HepG2 (cell line): Measurements from ENCODE around the gene SLC2A8. TPM values are rescaled to one million over a fixed set of nuclear protein-coding genes. Genes with fewer than 3 reads are reported as not detected.

ENCODE experiments used
- ARID4A ChIP-seq: sonication (generic); formaldehyde crosslinking; IDR thresholded peaks from 2 replicates; pipeline ENCODE4 v1.5.0; 2020; ENCODE audit warnings: mild to moderate bottlenecking, missing genetic modification reagents, borderline replicate concordance
- HHEX ChIP-seq: IDR thresholded peaks from 2 replicates; pipeline ENCODE4 v1.6.1; 2016; ENCODE audit warnings: control low read depth
- HMG20B ChIP-seq: conservative IDR thresholded peaks from 2 replicates; pipeline ENCODE4 v1.6.1; 2016; ENCODE audit warnings: missing genetic modification reagents, missing compliant biosample characterization
- HOXA5 ChIP-seq: sonication (generic); formaldehyde crosslinking; IDR thresholded peaks from 2 replicates; pipeline ENCODE4 v1.4.0; 2020; ENCODE audit warnings: missing genetic modification reagents
- NR2C2 ChIP-seq: sonication (generic); formaldehyde crosslinking; IDR thresholded peaks from 2 replicates; pipeline ENCODE4 v1.4.0; 2020; ENCODE audit warnings: missing genetic modification reagents, mild to moderate bottlenecking, moderate library complexity, borderline replicate concordance
- RBM22 ChIP-seq: fragments of 200-400 bp; formaldehyde crosslinking; optimal IDR thresholded peaks from 2 replicates; pipeline ENCODE3; 2017; ENCODE audit warnings: mild to moderate bottlenecking, low read length, moderate library complexity
- SMYD3 ChIP-seq: sonication (generic); formaldehyde crosslinking; IDR thresholded peaks from 2 replicates; pipeline ENCODE4 v1.8.1; 2023; ENCODE audit warnings: mild to moderate bottlenecking, missing genetic modification reagents
- ZNF280D ChIP-seq: sonication (generic); formaldehyde crosslinking; IDR thresholded peaks from 2 replicates; pipeline ENCODE4 v1.5.1; 2020; ENCODE audit warnings: mild to moderate bottlenecking, missing genetic modification reagents
- ZNF460 ChIP-seq: sonication (generic); formaldehyde crosslinking; IDR thresholded peaks from 2 replicates; pipeline ENCODE4 v1.5.1; 2020; ENCODE audit warnings: missing genetic modification reagents, mild to moderate bottlenecking, borderline replicate concordance
- polyA plus RNA-seq, 8 experiments: library from polyadenylated mRNA; depleted of rRNA in 3 of 8; stranded (reverse) in 7 of 8; unstranded in 1 of 8; fragments of >200 nt; fragmentation: Illumina TruSeq in 4 of 8; extraction: Trizol in 4 of 8; gene quantifications; 2 replicates each; pipeline versions ENCODE4 v1.2.1 to v1.2.3, GENCODE V29; 2011 to 2016; ENCODE audit warnings: low read depth in 4 of 8, missing spikeins in 1 of 8, mixed read lengths in 1 of 8; ENCODE audit not compliant: insufficient read depth in 1 of 8
- total RNA-seq, 5 experiments: library from RNA; depleted of rRNA; stranded (reverse); fragments of >200 nt; fragmentation: Illumina TruSeq; extraction: Trizol; gene quantifications; 2 replicates each; pipeline ENCODE4 v1.2.3, GENCODE V29; 2016; ENCODE audit warnings: low read depth in 1 of 5
- TF ChIP-seq, protein P1 (sequence below): sonication (generic); formaldehyde crosslinking; IDR thresholded peaks from 2 replicates; pipeline ENCODE4 v1.8.1; 2023; ENCODE audit warnings: mild to moderate bottlenecking, missing genetic modification reagents
- TF ChIP-seq, protein P2 (sequence below), 2 experiments: IDR thresholded peaks; 2 replicates each; pipeline ENCODE4 v1.6.1; 2011 to 2012; ENCODE audit warnings: low read length in 2 of 2, borderline replicate concordance in 1 of 2, low read depth in 1 of 2, mild to moderate bottlenecking in 1 of 2, moderate library complexity in 1 of 2

The SLC2A8 gene
- total and polyA plus RNA-seq, 2 of the 13 experiments (the other 11 are each of a cell fraction or from before 2014, with no cell fraction given), result 22.6 to 48.6 TPM

DNA sequence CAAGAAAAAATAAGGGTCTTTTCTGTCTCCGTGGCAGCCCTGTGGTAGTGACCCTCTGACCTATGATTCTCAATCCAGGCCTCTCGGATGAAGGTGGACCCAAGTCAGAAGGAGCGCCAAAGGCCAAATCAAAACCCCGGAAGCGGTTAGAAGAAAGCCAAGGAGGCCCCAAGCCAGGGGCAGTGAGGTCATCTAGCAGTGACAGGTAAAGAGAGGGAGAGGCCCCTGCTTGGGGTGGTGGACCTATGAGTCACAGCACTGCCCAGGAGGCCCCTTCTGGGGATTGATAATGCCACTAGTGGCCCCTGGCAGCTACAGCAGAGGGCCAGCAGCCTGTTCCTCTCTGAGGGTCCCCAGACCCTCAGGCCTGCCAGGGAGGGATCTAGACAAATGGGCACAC lies 6.4 kb upstream of the SLC2A8 start (continued):
- peak; percentile 59; the same call in 1 of the 2 replicates for TF ChIP-seq ARID4A (CRISPR knock-in tag)
- TF ChIP-seq ZNF460 (CRISPR knock-in tag), result peak; percentile 47; the same call in 1 of the 2 replicates
- no peak for TF ChIP-seq ZNF280D (CRISPR knock-in tag)
- peak; percentile 66 for TF ChIP-seq HHEX
- no peak for TF ChIP-seq RBM22
- TF ChIP-seq, protein P1, sequence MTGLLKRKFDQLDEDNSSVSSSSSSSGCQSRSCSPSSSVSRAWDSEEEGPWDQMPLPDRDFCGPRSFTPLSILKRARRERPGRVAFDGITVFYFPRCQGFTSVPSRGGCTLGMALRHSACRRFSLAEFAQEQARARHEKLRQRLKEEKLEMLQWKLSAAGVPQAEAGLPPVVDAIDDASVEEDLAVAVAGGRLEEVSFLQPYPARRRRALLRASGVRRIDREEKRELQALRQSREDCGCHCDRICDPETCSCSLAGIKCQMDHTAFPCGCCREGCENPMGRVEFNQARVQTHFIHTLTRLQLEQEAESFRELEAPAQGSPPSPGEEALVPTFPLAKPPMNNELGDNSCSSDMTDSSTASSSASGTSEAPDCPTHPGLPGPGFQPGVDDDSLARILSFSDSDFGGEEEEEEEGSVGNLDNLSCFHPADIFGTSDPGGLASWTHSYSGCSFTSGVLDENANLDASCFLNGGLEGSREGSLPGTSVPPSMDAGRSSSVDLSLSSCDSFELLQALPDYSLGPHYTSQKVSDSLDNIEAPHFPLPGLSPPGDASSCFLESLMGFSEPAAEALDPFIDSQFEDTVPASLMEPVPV (CRISPR knock-in tag), result no peak
- TF ChIP-seq NR2C2, result peak; percentile 85
- no peak for TF ChIP-seq SMYD3 (CRISPR knock-in tag)
- TF ChIP-seq, protein P2, sequence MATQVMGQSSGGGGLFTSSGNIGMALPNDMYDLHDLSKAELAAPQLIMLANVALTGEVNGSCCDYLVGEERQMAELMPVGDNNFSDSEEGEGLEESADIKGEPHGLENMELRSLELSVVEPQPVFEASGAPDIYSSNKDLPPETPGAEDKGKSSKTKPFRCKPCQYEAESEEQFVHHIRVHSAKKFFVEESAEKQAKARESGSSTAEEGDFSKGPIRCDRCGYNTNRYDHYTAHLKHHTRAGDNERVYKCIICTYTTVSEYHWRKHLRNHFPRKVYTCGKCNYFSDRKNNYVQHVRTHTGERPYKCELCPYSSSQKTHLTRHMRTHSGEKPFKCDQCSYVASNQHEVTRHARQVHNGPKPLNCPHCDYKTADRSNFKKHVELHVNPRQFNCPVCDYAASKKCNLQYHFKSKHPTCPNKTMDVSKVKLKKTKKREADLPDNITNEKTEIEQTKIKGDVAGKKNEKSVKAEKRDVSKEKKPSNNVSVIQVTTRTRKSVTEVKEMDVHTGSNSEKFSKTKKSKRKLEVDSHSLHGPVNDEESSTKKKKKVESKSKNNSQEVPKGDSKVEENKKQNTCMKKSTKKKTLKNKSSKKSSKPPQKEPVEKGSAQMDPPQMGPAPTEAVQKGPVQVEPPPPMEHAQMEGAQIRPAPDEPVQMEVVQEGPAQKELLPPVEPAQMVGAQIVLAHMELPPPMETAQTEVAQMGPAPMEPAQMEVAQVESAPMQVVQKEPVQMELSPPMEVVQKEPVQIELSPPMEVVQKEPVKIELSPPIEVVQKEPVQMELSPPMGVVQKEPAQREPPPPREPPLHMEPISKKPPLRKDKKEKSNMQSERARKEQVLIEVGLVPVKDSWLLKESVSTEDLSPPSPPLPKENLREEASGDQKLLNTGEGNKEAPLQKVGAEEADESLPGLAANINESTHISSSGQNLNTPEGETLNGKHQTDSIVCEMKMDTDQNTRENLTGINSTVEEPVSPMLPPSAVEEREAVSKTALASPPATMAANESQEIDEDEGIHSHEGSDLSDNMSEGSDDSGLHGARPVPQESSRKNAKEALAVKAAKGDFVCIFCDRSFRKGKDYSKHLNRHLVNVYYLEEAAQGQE (IDR thresholded peaks at IDR 0.05; ENCODE audit: borderline replicate concordance in 1 of 2, low read depth in 1 of 2, low read length in 2 of 2), result peak in 1 of 2 experiments; percentile 60; a peak in 1 of 4 replicates
- peak; percentile 23; the same call in 1 of the 2 replicates for TF ChIP-seq HOXA5
- TF ChIP-seq HMG20B, result peak; percentile 94
